Measurements from ENCODE around the gene MRPL53.

- no peak for TF ChIP-seq TAF1 (IDR thresholded peaks at IDR 0.05; ENCODE audit: low read depth, low read length)
- no peak for TF ChIP-seq CTCF (IDR thresholded peaks at IDR 0.05; ENCODE audit: control extremely low read depth in 1 of 3, insufficient read depth in 1 of 3, low read depth in 1 of 3, low read length in 3 of 3)
- no peak for TF ChIP-seq CHD2 (IDR thresholded peaks at IDR 0.05; ENCODE audit: low read length)
- TF ChIP-seq EZH2 (IDR thresholded peaks at IDR 0.05; ENCODE audit: low read depth, low read length, severe bottlenecking), result no peak
- TF ChIP-seq CREB1 (IDR thresholded peaks at IDR 0.05), result no peak
- TF ChIP-seq USF2 (IDR thresholded peaks at IDR 0.05; ENCODE audit: low read length), result no peak
- no peak for TF ChIP-seq ZNF274 (IDR thresholded peaks at IDR 0.05; ENCODE audit: borderline replicate concordance, extremely low read depth, low read length)
- TF ChIP-seq POLR2AphosphoS5 (IDR thresholded peaks at IDR 0.05; ENCODE audit: low read depth, low read length), result no peak
Measured at GRCh38 chr2:74462054-74462785, 10.3 kb downstream of the MRPL53 start.
